ENCODE results near the gene CHADL. TPM values are rescaled to one million over a fixed set of nuclear protein-coding genes. Genes with fewer than 3 reads are reported as not detected.

Gene CHADL
- total RNA-seq, 2 donors from 2014 or later = 1.8 to 1.9 TPM

- peak; percentile 92 for DNase-seq (ENCODE audit: low spot score)
- intact Hi-C loops (cut with DNase I) = no loop called here
Observed at GRCh38 chr22:41237707-41238569, 2.8 kb downstream of the CHADL start.

GRCh38 chr22:41237036-41237706, 3.6 kb downstream of the CHADL start:
- intact Hi-C loops (cut with DNase I) = no loop called here
- DNase-seq (ENCODE audit: low spot score) = no peak

- intact Hi-C loops (cut with DNase I) = no loop called here
- no peak for DNase-seq (ENCODE audit: low spot score)
Observed at GRCh38 chr22:41234815-41235695, 5.7 kb downstream of the CHADL start.

GRCh38 chr22:41231369-41231768, 9.4 kb downstream of the CHADL start:
- intact Hi-C loops (cut with DNase I) = no loop called here
- DNase-seq (ENCODE audit: low spot score) = no peak

GRCh38 chr22:41230401-41230785, 10.3 kb downstream of the CHADL start:
- DNase-seq (ENCODE audit: low spot score) = no peak
- intact Hi-C loops (cut with DNase I) = no loop called here

GRCh38 chr22:41229730-41230400, 10.9 kb downstream of the CHADL start:
- intact Hi-C loops (cut with DNase I) = no loop called here
- DNase-seq (ENCODE audit: low spot score) = no peak

GRCh38 chr22:41229215-41229614, 11.5 kb downstream of the CHADL start:
- no peak for DNase-seq (ENCODE audit: low spot score)
- intact Hi-C loops (cut with DNase I) = no loop called here

- intact Hi-C loops (cut with DNase I) = no loop called here
- DNase-seq (ENCODE audit: low spot score) = no peak
Observed at GRCh38 chr22:41226723-41227655, 13.7 kb downstream of the CHADL start.

GRCh38 chr22:41223535-41223934, 17.2 kb downstream of the CHADL start:
- intact Hi-C loops (cut with DNase I) = no loop called here
- no peak for DNase-seq (ENCODE audit: low spot score)

GRCh38 chr22:41222846-41223507, 17.8 kb downstream of the CHADL start:
- no peak for DNase-seq (ENCODE audit: low spot score)
- intact Hi-C loops (cut with DNase I) = no loop called here

GRCh38 chr22:41217553-41218157, 23.1 kb downstream of the CHADL start:
- intact Hi-C loops (cut with DNase I) = no loop called here
- DNase-seq (ENCODE audit: low spot score) = peak; percentile 88

- no peak for DNase-seq (ENCODE audit: low spot score)
- intact Hi-C loops (cut with DNase I) = no loop called here
Observed at GRCh38 chr22:41216984-41217383, 23.7 kb downstream of the CHADL start.

GRCh38 chr22:41215926-41216325, 24.8 kb downstream of the CHADL start:
- DNase-seq (ENCODE audit: low spot score) = no peak
- intact Hi-C loops (cut with DNase I) = no loop called here

GRCh38 chr22:41215409-41215808, 25.3 kb downstream of the CHADL start:
- DNase-seq (ENCODE audit: low spot score) = no peak
- intact Hi-C loops (cut with DNase I) = no loop called here

GRCh38 chr22:41206719-41207118, 34.0 kb downstream of the CHADL start:
- intact Hi-C loops (cut with DNase I) = no loop called here
- no peak for DNase-seq (ENCODE audit: low spot score)

- peak; percentile 99 for DNase-seq (ENCODE audit: low spot score)
- intact Hi-C loops (cut with DNase I) = no loop called here
Observed at GRCh38 chr22:41204992-41205900, 35.5 kb downstream of the CHADL start, which contains the start of gene L3MBTL2. Gene L3MBTL2, plus strand, starts transcription at chr22:41205312. Its CDS starts 51 bp downstream, at chr22:41205363.

All from posterior vena cava (tissue), 2 donors.